ENCODE measurements around the gene CDH16. TPM values are rescaled to one million over a fixed set of nuclear protein-coding genes. Genes with fewer than 3 reads are reported as not detected.
"Not testable (repeated sequence)": the region's sequence is repeated elsewhere in the genome, so short reads cannot be mapped to it uniquely, and the experiment has no call there.

The CDH16 gene
- 100 to 1,000 TPM; 228 to 269 (median 251) TPM for polyA plus RNA-seq (ENCODE audit: insufficient read length in 3 of 3)

- peak in 1 of 3 donors; percentile 56 for DNase-seq (ENCODE audit: low read depth in 3 of 3, low spot score in 2 of 3)
Measured at GRCh38 chr16:66918803-66919568, at the start of gene CDH16. TSS of gene CDH16 (minus strand) at chr16:66918885. CDS start at chr16:66918065, 820 bp downstream.

GRCh38 chr16:66964049-66964448 lies 45.4 kb upstream of the CDH16 start:
- DNase-seq (ENCODE audit: low read depth in 3 of 3, low spot score in 2 of 3): no peak

GRCh38 chr16:66961914-66962313 lies 43.2 kb upstream of the CDH16 start:
- DNase-seq (ENCODE audit: low read depth in 3 of 3, low spot score in 2 of 3): no peak

- peak in 1 of 3 donors; percentile 41 for DNase-seq (ENCODE audit: low read depth in 3 of 3, low spot score in 2 of 3)
Measured at GRCh38 chr16:66961065-66961744, 42.5 kb upstream of the CDH16 start, which contains the start of gene CES3. TSS of gene CES3 (plus strand) at chr16:66961266. CDS start at chr16:66961308, 42 bp downstream.

GRCh38 chr16:66960270-66960669 lies 41.6 kb upstream of the CDH16 start:
- DNase-seq (ENCODE audit: low read depth in 3 of 3, low spot score in 2 of 3): no peak

- no peak for DNase-seq (ENCODE audit: low read depth in 3 of 3, low spot score in 2 of 3)
Measured at GRCh38 chr16:66959704-66960161, 41.0 kb upstream of the CDH16 start.

GRCh38 chr16:66958857-66959703 lies 40.4 kb upstream of the CDH16 start:
- no peak for DNase-seq (ENCODE audit: low read depth in 3 of 3, low spot score in 2 of 3)

GRCh38 chr16:66956154-66956457 lies 37.4 kb upstream of the CDH16 start:
- DNase-seq (ENCODE audit: low read depth in 3 of 3, low spot score in 2 of 3): not testable (repeated sequence)

GRCh38 chr16:66955363-66956153 lies 36.9 kb upstream of the CDH16 start:
- not testable (repeated sequence) for DNase-seq (ENCODE audit: low read depth in 3 of 3, low spot score in 2 of 3)

GRCh38 chr16:66954097-66954659 lies 35.5 kb upstream of the CDH16 start:
- peak in 1 of 3 donors; percentile 48 for DNase-seq (ENCODE audit: low read depth in 3 of 3, low spot score in 2 of 3)

GRCh38 chr16:66953462-66954096 lies 34.9 kb upstream of the CDH16 start:
- no peak for DNase-seq (ENCODE audit: low read depth in 3 of 3, low spot score in 2 of 3)

GRCh38 chr16:66952430-66953110 lies 33.9 kb upstream of the CDH16 start:
- no peak for DNase-seq (ENCODE audit: low read depth in 3 of 3, low spot score in 2 of 3)

GRCh38 chr16:66950971-66951790 lies 32.5 kb upstream of the CDH16 start:
- DNase-seq (ENCODE audit: low read depth in 3 of 3, low spot score in 2 of 3): no peak

GRCh38 chr16:66950437-66950836 lies 31.8 kb upstream of the CDH16 start:
- DNase-seq (ENCODE audit: low read depth in 3 of 3, low spot score in 2 of 3): no peak

GRCh38 chr16:66949472-66949871 lies 30.8 kb upstream of the CDH16 start:
- DNase-seq (ENCODE audit: low read depth in 3 of 3, low spot score in 2 of 3): no peak

GRCh38 chr16:66948837-66949225 lies 30.1 kb upstream of the CDH16 start:
- no peak for DNase-seq (ENCODE audit: low read depth in 3 of 3, low spot score in 2 of 3)

- DNase-seq (ENCODE audit: low read depth in 3 of 3, low spot score in 2 of 3): no peak
Measured at GRCh38 chr16:66948134-66948836, 29.6 kb upstream of the CDH16 start.

Measured in right renal cortex interstitium (tissue), 3 donors.